ENCODE data around the gene ANKRD10. TPM values are rescaled to one million over a fixed set of nuclear protein-coding genes. Genes with fewer than 3 reads are reported as not detected.

Gene ANKRD10
- total RNA-seq, 1 experiment from 2014 or later: 219 TPM

DNA sequence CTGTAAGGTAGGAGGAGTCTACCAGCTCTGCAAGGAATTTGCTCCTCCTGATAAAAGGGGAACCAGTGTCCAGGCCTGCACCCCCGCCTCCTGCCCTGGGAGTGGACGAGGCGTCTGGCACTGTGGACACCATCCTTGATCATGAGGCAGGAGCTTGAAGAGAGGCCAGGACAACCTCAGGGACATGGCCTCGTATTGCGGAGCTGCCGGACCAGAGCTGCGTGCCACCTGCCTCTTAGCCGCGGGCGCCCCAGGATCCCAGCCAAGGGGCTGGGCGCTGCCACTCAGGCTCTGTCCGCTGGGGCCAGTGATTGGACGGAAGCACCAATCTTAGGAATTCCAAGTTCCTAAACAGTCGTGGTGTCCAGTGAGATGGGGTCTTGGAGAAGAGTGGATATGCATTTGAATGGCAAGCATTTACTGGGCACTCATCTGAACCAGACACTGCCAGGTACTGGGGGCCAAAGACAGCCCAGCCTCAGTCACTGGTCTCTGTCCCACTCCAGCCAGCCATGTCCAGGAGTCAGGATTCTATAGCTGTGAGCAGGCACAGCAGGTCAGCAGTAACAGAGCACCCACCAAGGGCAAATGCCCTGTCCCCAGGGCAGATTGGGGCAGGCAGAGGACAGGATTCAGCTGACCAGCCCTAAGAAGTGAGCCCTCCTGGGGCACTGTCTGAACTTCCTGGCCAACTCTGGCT, 39.1 kb upstream of the ANKRD10 start:
- DNase-seq (ENCODE audit: low spot score) (no peak), ATAC-seq (no peak)
- Mint-ChIP-seq H3K4me3 (no peak overlapping the region), H3K27ac (no peak overlapping the region), H3K27me3 (ENCODE audit: low read depth) (no peaks in the 10 kb centered on the region; the same call in 1 of the 2 replicates), H3K36me3 (peaks cover 3% of the 10 kb centered on the region), H3K9me3 (peaks cover 11% of the 10 kb centered on the region), H3K4me1 (no peaks in the 10 kb centered on the region)
- POLR2A ChIA-PET: interaction anchor here (0.8 kb wide), 1 partner anchor 113 kb away, joined by 3 read pairs; no protein-coding TSS in a partner anchor
- TF ChIP-seq SMAD3 (CRISPR knock-in tag; IDR thresholded peaks at IDR 0.05; ENCODE audit: borderline replicate concordance): no peak
- no peak for TF ChIP-seq EMX1 (CRISPR knock-in tag; IDR thresholded peaks at IDR 0.05)
- TF ChIP-seq, protein P1, sequence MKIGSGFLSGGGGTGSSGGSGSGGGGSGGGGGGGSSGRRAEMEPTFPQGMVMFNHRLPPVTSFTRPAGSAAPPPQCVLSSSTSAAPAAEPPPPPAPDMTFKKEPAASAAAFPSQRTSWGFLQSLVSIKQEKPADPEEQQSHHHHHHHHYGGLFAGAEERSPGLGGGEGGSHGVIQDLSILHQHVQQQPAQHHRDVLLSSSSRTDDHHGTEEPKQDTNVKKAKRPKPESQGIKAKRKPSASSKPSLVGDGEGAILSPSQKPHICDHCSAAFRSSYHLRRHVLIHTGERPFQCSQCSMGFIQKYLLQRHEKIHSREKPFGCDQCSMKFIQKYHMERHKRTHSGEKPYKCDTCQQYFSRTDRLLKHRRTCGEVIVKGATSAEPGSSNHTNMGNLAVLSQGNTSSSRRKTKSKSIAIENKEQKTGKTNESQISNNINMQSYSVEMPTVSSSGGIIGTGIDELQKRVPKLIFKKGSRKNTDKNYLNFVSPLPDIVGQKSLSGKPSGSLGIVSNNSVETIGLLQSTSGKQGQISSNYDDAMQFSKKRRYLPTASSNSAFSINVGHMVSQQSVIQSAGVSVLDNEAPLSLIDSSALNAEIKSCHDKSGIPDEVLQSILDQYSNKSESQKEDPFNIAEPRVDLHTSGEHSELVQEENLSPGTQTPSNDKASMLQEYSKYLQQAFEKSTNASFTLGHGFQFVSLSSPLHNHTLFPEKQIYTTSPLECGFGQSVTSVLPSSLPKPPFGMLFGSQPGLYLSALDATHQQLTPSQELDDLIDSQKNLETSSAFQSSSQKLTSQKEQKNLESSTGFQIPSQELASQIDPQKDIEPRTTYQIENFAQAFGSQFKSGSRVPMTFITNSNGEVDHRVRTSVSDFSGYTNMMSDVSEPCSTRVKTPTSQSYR (CRISPR knock-in tag; IDR thresholded peaks at IDR 0.05): no peak
- TF ChIP-seq, protein P2, sequence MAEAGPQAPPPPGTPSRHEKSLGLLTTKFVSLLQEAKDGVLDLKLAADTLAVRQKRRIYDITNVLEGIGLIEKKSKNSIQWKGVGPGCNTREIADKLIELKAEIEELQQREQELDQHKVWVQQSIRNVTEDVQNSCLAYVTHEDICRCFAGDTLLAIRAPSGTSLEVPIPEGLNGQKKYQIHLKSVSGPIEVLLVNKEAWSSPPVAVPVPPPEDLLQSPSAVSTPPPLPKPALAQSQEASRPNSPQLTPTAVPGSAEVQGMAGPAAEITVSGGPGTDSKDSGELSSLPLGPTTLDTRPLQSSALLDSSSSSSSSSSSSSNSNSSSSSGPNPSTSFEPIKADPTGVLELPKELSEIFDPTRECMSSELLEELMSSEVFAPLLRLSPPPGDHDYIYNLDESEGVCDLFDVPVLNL (CRISPR knock-in tag; IDR thresholded peaks at IDR 0.05; ENCODE audit: borderline replicate concordance, low read depth): no peak
- TF ChIP-seq, protein P3, sequence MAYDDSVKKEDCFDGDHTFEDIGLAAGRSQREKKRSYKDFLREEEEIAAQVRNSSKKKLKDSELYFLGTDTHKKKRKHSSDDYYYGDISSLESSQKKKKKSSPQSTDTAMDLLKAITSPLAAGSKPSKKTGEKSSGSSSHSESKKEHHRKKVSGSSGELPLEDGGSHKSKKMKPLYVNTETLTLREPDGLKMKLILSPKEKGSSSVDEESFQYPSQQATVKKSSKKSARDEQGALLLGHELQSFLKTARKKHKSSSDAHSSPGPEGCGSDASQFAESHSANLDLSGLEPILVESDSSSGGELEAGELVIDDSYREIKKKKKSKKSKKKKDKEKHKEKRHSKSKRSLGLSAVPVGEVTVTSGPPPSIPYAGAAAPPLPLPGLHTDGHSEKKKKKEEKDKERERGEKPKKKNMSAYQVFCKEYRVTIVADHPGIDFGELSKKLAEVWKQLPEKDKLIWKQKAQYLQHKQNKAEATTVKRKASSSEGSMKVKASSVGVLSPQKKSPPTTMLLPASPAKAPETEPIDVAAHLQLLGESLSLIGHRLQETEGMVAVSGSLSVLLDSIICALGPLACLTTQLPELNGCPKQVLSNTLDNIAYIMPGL (CRISPR knock-in tag; IDR thresholded peaks at IDR 0.05): no peak
- TF ChIP-seq ATF1 (CRISPR knock-in tag; IDR thresholded peaks at IDR 0.05): no peak
- TF ChIP-seq, protein P4, sequence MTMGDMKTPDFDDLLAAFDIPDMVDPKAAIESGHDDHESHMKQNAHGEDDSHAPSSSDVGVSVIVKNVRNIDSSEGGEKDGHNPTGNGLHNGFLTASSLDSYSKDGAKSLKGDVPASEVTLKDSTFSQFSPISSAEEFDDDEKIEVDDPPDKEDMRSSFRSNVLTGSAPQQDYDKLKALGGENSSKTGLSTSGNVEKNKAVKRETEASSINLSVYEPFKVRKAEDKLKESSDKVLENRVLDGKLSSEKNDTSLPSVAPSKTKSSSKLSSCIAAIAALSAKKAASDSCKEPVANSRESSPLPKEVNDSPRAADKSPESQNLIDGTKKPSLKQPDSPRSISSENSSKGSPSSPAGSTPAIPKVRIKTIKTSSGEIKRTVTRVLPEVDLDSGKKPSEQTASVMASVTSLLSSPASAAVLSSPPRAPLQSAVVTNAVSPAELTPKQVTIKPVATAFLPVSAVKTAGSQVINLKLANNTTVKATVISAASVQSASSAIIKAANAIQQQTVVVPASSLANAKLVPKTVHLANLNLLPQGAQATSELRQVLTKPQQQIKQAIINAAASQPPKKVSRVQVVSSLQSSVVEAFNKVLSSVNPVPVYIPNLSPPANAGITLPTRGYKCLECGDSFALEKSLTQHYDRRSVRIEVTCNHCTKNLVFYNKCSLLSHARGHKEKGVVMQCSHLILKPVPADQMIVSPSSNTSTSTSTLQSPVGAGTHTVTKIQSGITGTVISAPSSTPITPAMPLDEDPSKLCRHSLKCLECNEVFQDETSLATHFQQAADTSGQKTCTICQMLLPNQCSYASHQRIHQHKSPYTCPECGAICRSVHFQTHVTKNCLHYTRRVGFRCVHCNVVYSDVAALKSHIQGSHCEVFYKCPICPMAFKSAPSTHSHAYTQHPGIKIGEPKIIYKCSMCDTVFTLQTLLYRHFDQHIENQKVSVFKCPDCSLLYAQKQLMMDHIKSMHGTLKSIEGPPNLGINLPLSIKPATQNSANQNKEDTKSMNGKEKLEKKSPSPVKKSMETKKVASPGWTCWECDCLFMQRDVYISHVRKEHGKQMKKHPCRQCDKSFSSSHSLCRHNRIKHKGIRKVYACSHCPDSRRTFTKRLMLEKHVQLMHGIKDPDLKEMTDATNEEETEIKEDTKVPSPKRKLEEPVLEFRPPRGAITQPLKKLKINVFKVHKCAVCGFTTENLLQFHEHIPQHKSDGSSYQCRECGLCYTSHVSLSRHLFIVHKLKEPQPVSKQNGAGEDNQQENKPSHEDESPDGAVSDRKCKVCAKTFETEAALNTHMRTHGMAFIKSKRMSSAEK (CRISPR knock-in tag; IDR thresholded peaks at IDR 0.05; ENCODE audit: borderline replicate concordance): no peak
- CTCF ChIA-PET: no interaction called here

DNA sequence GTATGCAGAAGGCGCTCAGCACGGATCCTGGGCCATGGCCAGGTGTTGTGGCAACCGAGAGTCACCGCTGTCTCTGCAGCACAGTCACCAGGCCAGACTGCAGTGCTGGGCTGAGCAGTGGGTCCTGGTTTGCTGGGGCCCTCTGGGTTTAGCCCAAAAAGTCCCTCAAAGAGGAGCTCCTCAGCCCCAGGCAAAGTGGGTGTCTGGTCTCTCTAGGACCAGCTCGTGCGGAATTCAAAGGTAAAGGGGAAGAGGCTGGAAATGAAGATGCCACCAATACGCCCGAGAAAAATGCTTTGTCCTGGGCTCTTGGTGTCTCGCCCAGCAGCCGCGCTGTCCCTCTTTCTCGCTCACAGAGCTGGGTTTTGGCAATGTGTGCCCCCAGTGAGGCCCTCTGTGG, 38.5 kb upstream of the ANKRD10 start:
- no peak for ATAC-seq
- CTCF ChIA-PET: no interaction called here
- H3K9me3 Mint-ChIP-seq: peaks cover 11% of the 10 kb centered on the region
- peaks cover 3% of the 10 kb centered on the region for H3K36me3 Mint-ChIP-seq
- POLR2A ChIA-PET: interaction anchor here (0.8 kb wide), 1 partner anchor 114 kb away, joined by 3 read pairs; no protein-coding TSS in a partner anchor
- DNase-seq (ENCODE audit: low spot score): no peak
- no peak overlapping the region for H3K4me3 Mint-ChIP-seq
- no peaks in the 10 kb centered on the region for H3K4me1 Mint-ChIP-seq
- no peaks in the 10 kb centered on the region; the same call in 1 of the 2 replicates for H3K27me3 Mint-ChIP-seq (ENCODE audit: low read depth)
- no peak overlapping the region for H3K27ac Mint-ChIP-seq
- TF ChIP-seq FOXJ3 (CRISPR knock-in tag; IDR thresholded peaks at IDR 0.05; ENCODE audit: borderline replicate concordance) (no peak), PRDM15 (CRISPR knock-in tag; IDR thresholded peaks at IDR 0.05) (no peak), ATF6 (CRISPR knock-in tag; IDR thresholded peaks at IDR 0.05) (no peak), NFE2L1 (CRISPR knock-in tag; IDR thresholded peaks at IDR 0.05) (no peak), HMGA2 (CRISPR knock-in tag; IDR thresholded peaks at IDR 0.05) (no peak), PRRX2 (CRISPR knock-in tag; IDR thresholded peaks at IDR 0.05) (no peak), SOX15 (CRISPR knock-in tag; IDR thresholded peaks at IDR 0.05) (no peak), ATF1 (CRISPR knock-in tag; IDR thresholded peaks at IDR 0.05) (no peak)
- TF ChIP-seq, protein P5, sequence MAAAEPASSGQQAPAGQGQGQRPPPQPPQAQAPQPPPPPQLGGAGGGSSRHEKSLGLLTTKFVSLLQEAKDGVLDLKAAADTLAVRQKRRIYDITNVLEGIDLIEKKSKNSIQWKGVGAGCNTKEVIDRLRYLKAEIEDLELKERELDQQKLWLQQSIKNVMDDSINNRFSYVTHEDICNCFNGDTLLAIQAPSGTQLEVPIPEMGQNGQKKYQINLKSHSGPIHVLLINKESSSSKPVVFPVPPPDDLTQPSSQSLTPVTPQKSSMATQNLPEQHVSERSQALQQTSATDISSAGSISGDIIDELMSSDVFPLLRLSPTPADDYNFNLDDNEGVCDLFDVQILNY (CRISPR knock-in tag; IDR thresholded peaks at IDR 0.05): no peak
- TF ChIP-seq, protein P6, sequence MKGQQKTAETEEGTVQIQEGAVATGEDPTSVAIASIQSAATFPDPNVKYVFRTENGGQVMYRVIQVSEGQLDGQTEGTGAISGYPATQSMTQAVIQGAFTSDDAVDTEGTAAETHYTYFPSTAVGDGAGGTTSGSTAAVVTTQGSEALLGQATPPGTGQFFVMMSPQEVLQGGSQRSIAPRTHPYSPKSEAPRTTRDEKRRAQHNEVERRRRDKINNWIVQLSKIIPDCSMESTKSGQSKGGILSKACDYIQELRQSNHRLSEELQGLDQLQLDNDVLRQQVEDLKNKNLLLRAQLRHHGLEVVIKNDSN (CRISPR knock-in tag; IDR thresholded peaks at IDR 0.05): no peak
